ENCODE data around the gene ALDH1L1.
A peak's percentile ranks its signal among the peaks of the same experiment; 100 is the strongest.

Gene ALDH1L1

GRCh38 chr3:126186271-126186670 is 5.9 kb upstream of the ALDH1L1 start:
- no peak for DNase-seq
- peaks cover 3 to 26% (median 9%) of the 10 kb centered on the region in 5 experiments for H3K27me3 ChIP-seq (replicated peaks in 2 of 5; ENCODE audit: control insufficient read depth in 4 of 5, insufficient read depth in 5 of 5, low read length in 4 of 5)
- ChIA-PET POLR2A (interaction anchor here (0.6 kb wide), 1 partner anchor 10 kb away, joined by 3 read pairs; no protein-coding TSS in a partner anchor), CTCF (interaction anchor here (1.0 kb wide), 1 partner anchor 42 kb away, joined by 3 read pairs; no protein-coding TSS in a partner anchor)
- 100% methylated on average over 3 of the region's 4 CpGs for WGBS (ENCODE audit: insufficient coverage)
- H3K4me3 ChIP-seq (ENCODE audit: control insufficient read depth in 1 of 7, extremely low read depth in 1 of 7, insufficient read depth in 4 of 7, low read depth in 2 of 7, low read length in 6 of 7), result no peak overlapping the region
- H3K36me3 ChIP-seq (ENCODE audit: control insufficient read depth in 4 of 4, insufficient read depth in 4 of 4, low read length in 3 of 4), result no peaks in the 10 kb centered on the region
- no peaks in the 10 kb centered on the region for H3K9me3 ChIP-seq (ENCODE audit: control extremely low read depth in 1 of 5, control insufficient read depth in 4 of 5, insufficient read depth in 2 of 5, low read depth in 1 of 5, low read length in 4 of 5)
- no peak overlapping the region for H3K27ac ChIP-seq (ENCODE audit: insufficient read depth in 1 of 2, low read depth in 1 of 2, low read length in 2 of 2, poor library complexity in 1 of 2, severe bottlenecking in 2 of 2)
- H3K4me1 ChIP-seq (ENCODE audit: control extremely low read depth in 1 of 4, control insufficient read depth in 4 of 4, insufficient read depth in 4 of 4, low read length in 3 of 4), result no peaks in the 10 kb centered on the region

GRCh38 chr3:126184465-126185000 is 4.1 kb upstream of the ALDH1L1 start:
- H3K9me3 ChIP-seq (ENCODE audit: control extremely low read depth in 1 of 5, control insufficient read depth in 4 of 5, insufficient read depth in 2 of 5, low read depth in 1 of 5, low read length in 4 of 5), result no peaks in the 10 kb centered on the region
- peaks cover 4 to 42% (median 15%) of the 10 kb centered on the region in 5 experiments for H3K27me3 ChIP-seq (replicated peaks in 2 of 5; ENCODE audit: control insufficient read depth in 4 of 5, insufficient read depth in 5 of 5, low read length in 4 of 5)
- H3K4me3 ChIP-seq (ENCODE audit: control insufficient read depth in 1 of 7, extremely low read depth in 1 of 7, insufficient read depth in 4 of 7, low read depth in 2 of 7, low read length in 6 of 7), result no peak overlapping the region
- no peak overlapping the region for H3K27ac ChIP-seq (ENCODE audit: insufficient read depth in 1 of 2, low read depth in 1 of 2, low read length in 2 of 2, poor library complexity in 1 of 2, severe bottlenecking in 2 of 2)
- 100% methylated on average over 2 of the region's 6 CpGs for WGBS (ENCODE audit: insufficient coverage)
- CTCF ChIA-PET, result no interaction called here
- H3K36me3 ChIP-seq (ENCODE audit: control insufficient read depth in 4 of 4, insufficient read depth in 4 of 4, low read length in 3 of 4), result no peaks in the 10 kb centered on the region
- peaks cover 0 to 17% (median 8%) of the 10 kb centered on the region in 4 experiments for H3K4me1 ChIP-seq (ENCODE audit: control extremely low read depth in 1 of 4, control insufficient read depth in 4 of 4, insufficient read depth in 4 of 4, low read length in 3 of 4)
- peak in 2 of 3 donors; percentile 13 to 24 for DNase-seq
- POLR2A ChIA-PET, result no interaction called here

GRCh38 chr3:126181398-126181725 is 976 bp upstream of the ALDH1L1 start:
- H3K27ac ChIP-seq (ENCODE audit: insufficient read depth in 1 of 2, low read depth in 1 of 2, low read length in 2 of 2, poor library complexity in 1 of 2, severe bottlenecking in 2 of 2), result no peak overlapping the region
- ChIA-PET CTCF (no interaction called here), POLR2A (no interaction called here)
- H3K4me1 ChIP-seq (ENCODE audit: control extremely low read depth in 1 of 4, control insufficient read depth in 4 of 4, insufficient read depth in 4 of 4, low read length in 3 of 4), result peaks cover 0 to 18% (median 8%) of the 10 kb centered on the region in 4 experiments
- H3K4me3 ChIP-seq (ENCODE audit: control insufficient read depth in 1 of 7, extremely low read depth in 1 of 7, insufficient read depth in 4 of 7, low read depth in 2 of 7, low read length in 6 of 7), result no peak overlapping the region
- H3K9me3 ChIP-seq (ENCODE audit: control extremely low read depth in 1 of 5, control insufficient read depth in 4 of 5, insufficient read depth in 2 of 5, low read depth in 1 of 5, low read length in 4 of 5), result peaks cover 0 to 1% (median 0%) of the 10 kb centered on the region in 5 experiments
- no peaks in the 10 kb centered on the region for H3K36me3 ChIP-seq (ENCODE audit: control insufficient read depth in 4 of 4, insufficient read depth in 4 of 4, low read length in 3 of 4)
- 23% methylated on average over 1 of the region's 1 CpG for WGBS (ENCODE audit: insufficient coverage)
- no peak for DNase-seq
- H3K27me3 ChIP-seq (replicated peaks in 2 of 5; ENCODE audit: control insufficient read depth in 4 of 5, insufficient read depth in 5 of 5, low read length in 4 of 5), result peaks cover 4 to 52% (median 18%) of the 10 kb centered on the region in 5 experiments

DNA sequence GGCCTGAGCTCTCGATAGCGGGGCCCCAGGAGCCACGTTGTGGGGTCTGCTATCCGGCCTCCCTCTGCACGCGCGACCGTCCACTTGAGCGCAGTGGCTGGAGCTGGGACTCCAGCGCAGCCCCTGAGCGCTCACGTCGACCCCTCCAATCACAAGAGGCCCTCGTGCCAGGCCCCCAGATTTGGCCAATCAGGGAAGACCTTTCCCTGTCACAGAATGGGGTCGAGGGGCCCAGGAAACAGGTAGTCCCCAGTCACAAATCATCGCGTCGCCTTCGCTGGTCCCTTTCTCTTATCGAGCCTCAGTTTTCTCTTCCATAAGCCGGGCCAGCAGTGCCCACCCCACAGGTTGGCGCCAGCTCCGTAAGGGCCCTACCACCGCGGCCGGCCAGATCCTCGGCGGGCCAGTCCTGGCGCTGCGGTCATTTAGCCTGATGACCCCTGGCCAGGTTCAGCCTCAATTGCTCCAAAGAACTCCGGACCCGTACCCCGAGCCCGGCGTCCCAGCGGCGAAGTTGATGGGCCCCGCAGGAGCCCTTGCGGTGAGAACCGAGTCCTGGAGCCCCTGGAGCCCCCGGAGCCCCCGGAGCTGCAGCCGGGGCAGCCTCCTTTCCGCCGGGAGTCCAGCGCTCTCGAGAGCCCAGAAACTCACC is 435 bp downstream of the ALDH1L1 start:
- Histone ChIP-seq H3K9me3 (ENCODE audit: control extremely low read depth in 1 of 5, control insufficient read depth in 4 of 5, insufficient read depth in 2 of 5, low read depth in 1 of 5, low read length in 4 of 5) (peaks cover 0 to 4% (median 0%) of the 10 kb centered on the region in 5 experiments), H3K4me3 (ENCODE audit: control insufficient read depth in 1 of 7, extremely low read depth in 1 of 7, insufficient read depth in 4 of 7, low read depth in 2 of 7, low read length in 6 of 7) (peak overlapping the region in 6 of 7 experiments; percentile 11 to 74 (median 58)), H3K27me3 (replicated peaks in 2 of 5; ENCODE audit: control insufficient read depth in 4 of 5, insufficient read depth in 5 of 5, low read length in 4 of 5) (peaks cover 4 to 53% (median 20%) of the 10 kb centered on the region in 5 experiments), H3K36me3 (ENCODE audit: control insufficient read depth in 4 of 4, insufficient read depth in 4 of 4, low read length in 3 of 4) (no peaks in the 10 kb centered on the region), H3K27ac (ENCODE audit: insufficient read depth in 1 of 2, low read depth in 1 of 2, low read length in 2 of 2, poor library complexity in 1 of 2, severe bottlenecking in 2 of 2) (no peak overlapping the region), H3K4me1 (ENCODE audit: control extremely low read depth in 1 of 4, control insufficient read depth in 4 of 4, insufficient read depth in 4 of 4, low read length in 3 of 4) (peaks cover 0 to 18% (median 8%) of the 10 kb centered on the region in 4 experiments)
- 1% methylated on average over 46 of the region's 47 CpGs for WGBS (ENCODE audit: insufficient coverage)
- POLR2A ChIA-PET, result no interaction called here
- DNase-seq, result peak in 2 of 3 donors; percentile 9 to 21
- CTCF ChIA-PET, result no interaction called here

GRCh38 chr3:126170073-126170777 is 10.2 kb downstream of the ALDH1L1 start:
- ChIA-PET CTCF (no interaction called here), POLR2A (no interaction called here)
- no peak for DNase-seq
- H3K4me1 ChIP-seq (ENCODE audit: control extremely low read depth in 1 of 4, control insufficient read depth in 4 of 4, insufficient read depth in 4 of 4, low read length in 3 of 4), result no peaks in the 10 kb centered on the region
- no peak overlapping the region for H3K4me3 ChIP-seq (ENCODE audit: control insufficient read depth in 1 of 7, extremely low read depth in 1 of 7, insufficient read depth in 4 of 7, low read depth in 2 of 7, low read length in 6 of 7)
- H3K36me3 ChIP-seq (ENCODE audit: control insufficient read depth in 4 of 4, insufficient read depth in 4 of 4, low read length in 3 of 4), result no peaks in the 10 kb centered on the region
- no peak overlapping the region for H3K27ac ChIP-seq (ENCODE audit: insufficient read depth in 1 of 2, low read depth in 1 of 2, low read length in 2 of 2, poor library complexity in 1 of 2, severe bottlenecking in 2 of 2)
- H3K27me3 ChIP-seq (replicated peaks in 2 of 5; ENCODE audit: control insufficient read depth in 4 of 5, insufficient read depth in 5 of 5, low read length in 4 of 5), result peaks cover 0 to 23% (median 5%) of the 10 kb centered on the region in 5 experiments
- WGBS (ENCODE audit: insufficient coverage), result 100% methylated on average over 1 of the region's 8 CpGs
- H3K9me3 ChIP-seq (ENCODE audit: control extremely low read depth in 1 of 5, control insufficient read depth in 4 of 5, insufficient read depth in 2 of 5, low read depth in 1 of 5, low read length in 4 of 5), result peaks cover 0 to 9% (median 1%) of the 10 kb centered on the region in 5 experiments

DNA sequence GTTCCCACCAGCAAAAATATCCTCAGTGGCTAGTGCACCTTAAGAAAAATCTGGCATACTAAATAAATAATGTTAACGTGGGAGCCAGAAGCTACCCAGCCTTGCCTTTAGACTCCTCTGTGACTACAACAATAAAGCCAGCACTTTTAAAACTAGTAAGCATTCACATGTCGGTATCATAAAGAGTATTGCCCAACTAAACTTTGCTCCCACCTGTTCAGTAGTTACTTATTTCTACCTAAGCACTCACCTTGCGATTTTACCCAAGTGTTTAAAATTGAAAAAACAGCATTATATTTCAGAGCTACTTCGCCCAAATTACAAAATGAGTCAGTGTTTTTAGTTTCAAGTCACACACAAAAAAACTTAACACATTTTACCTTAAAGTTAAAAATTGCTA is 12.8 kb downstream of the ALDH1L1 start:
- H3K27ac ChIP-seq (ENCODE audit: insufficient read depth in 1 of 2, low read depth in 1 of 2, low read length in 2 of 2, poor library complexity in 1 of 2, severe bottlenecking in 2 of 2), result no peak overlapping the region
- no peak for DNase-seq
- 100% methylated on average over 3 of the region's 4 CpGs for WGBS (ENCODE audit: insufficient coverage)
- POLR2A ChIA-PET, result interaction anchor here (0.6 kb wide), 1 partner anchor 720 kb away, joined by 3 read pairs; no protein-coding TSS in a partner anchor
- no peaks in the 10 kb centered on the region for H3K4me1 ChIP-seq (ENCODE audit: control extremely low read depth in 1 of 4, control insufficient read depth in 4 of 4, insufficient read depth in 4 of 4, low read length in 3 of 4)
- H3K36me3 ChIP-seq (ENCODE audit: control insufficient read depth in 4 of 4, insufficient read depth in 4 of 4, low read length in 3 of 4), result no peaks in the 10 kb centered on the region
- H3K9me3 ChIP-seq (ENCODE audit: control extremely low read depth in 1 of 5, control insufficient read depth in 4 of 5, insufficient read depth in 2 of 5, low read depth in 1 of 5, low read length in 4 of 5), result peaks cover 0 to 10% (median 1%) of the 10 kb centered on the region in 5 experiments
- peaks cover 2 to 31% (median 5%) of the 10 kb centered on the region in 5 experiments for H3K27me3 ChIP-seq (replicated peaks in 2 of 5; ENCODE audit: control insufficient read depth in 4 of 5, insufficient read depth in 5 of 5, low read length in 4 of 5)
- CTCF ChIA-PET, result interaction anchor here (1.2 kb wide), 1 partner anchor 38 kb away, joined by 3 read pairs; no protein-coding TSS in a partner anchor
- no peak overlapping the region for H3K4me3 ChIP-seq (ENCODE audit: control insufficient read depth in 1 of 7, extremely low read depth in 1 of 7, insufficient read depth in 4 of 7, low read depth in 2 of 7, low read length in 6 of 7)

- Histone ChIP-seq H3K36me3 (ENCODE audit: control insufficient read depth in 4 of 4, insufficient read depth in 4 of 4, low read length in 3 of 4) (no peaks in the 10 kb centered on the region), H3K27me3 (replicated peaks in 2 of 5; ENCODE audit: control insufficient read depth in 4 of 5, insufficient read depth in 5 of 5, low read length in 4 of 5) (peaks cover 2 to 32% (median 6%) of the 10 kb centered on the region in 5 experiments), H3K4me3 (ENCODE audit: control insufficient read depth in 1 of 7, extremely low read depth in 1 of 7, insufficient read depth in 4 of 7, low read depth in 2 of 7, low read length in 6 of 7) (no peak overlapping the region), H3K27ac (ENCODE audit: insufficient read depth in 1 of 2, low read depth in 1 of 2, low read length in 2 of 2, poor library complexity in 1 of 2, severe bottlenecking in 2 of 2) (no peak overlapping the region), H3K4me1 (ENCODE audit: control extremely low read depth in 1 of 4, control insufficient read depth in 4 of 4, insufficient read depth in 4 of 4, low read length in 3 of 4) (no peaks in the 10 kb centered on the region), H3K9me3 (ENCODE audit: control extremely low read depth in 1 of 5, control insufficient read depth in 4 of 5, insufficient read depth in 2 of 5, low read depth in 1 of 5, low read length in 4 of 5) (peaks cover 0 to 10% (median 1%) of the 10 kb centered on the region in 5 experiments)
- ChIA-PET POLR2A (no interaction called here), CTCF (no interaction called here)
- DNase-seq, result no peak
- 73% methylated on average over 6 of the region's 6 CpGs for WGBS (ENCODE audit: insufficient coverage)
Measured at GRCh38 chr3:126166009-126166408, 14.4 kb downstream of the ALDH1L1 start.
